HG03442 (cell line): Measurements from ENCODE around the gene TCF7L1.
"Not testable (repeated sequence)": the region's sequence is repeated elsewhere in the genome, so short reads cannot be mapped to it uniquely, and the experiment has no call there.

Experiments
- ATAC-seq: cut with Tn5 transposase; IDR thresholded peaks from one replicate; pipeline ENCODE4 v1.9.1; 2021; ENCODE audit warnings: mild to moderate bottlenecking, moderate library complexity; ENCODE audit not compliant: unreplicated experiment

TCF7L1 gene

DNA sequence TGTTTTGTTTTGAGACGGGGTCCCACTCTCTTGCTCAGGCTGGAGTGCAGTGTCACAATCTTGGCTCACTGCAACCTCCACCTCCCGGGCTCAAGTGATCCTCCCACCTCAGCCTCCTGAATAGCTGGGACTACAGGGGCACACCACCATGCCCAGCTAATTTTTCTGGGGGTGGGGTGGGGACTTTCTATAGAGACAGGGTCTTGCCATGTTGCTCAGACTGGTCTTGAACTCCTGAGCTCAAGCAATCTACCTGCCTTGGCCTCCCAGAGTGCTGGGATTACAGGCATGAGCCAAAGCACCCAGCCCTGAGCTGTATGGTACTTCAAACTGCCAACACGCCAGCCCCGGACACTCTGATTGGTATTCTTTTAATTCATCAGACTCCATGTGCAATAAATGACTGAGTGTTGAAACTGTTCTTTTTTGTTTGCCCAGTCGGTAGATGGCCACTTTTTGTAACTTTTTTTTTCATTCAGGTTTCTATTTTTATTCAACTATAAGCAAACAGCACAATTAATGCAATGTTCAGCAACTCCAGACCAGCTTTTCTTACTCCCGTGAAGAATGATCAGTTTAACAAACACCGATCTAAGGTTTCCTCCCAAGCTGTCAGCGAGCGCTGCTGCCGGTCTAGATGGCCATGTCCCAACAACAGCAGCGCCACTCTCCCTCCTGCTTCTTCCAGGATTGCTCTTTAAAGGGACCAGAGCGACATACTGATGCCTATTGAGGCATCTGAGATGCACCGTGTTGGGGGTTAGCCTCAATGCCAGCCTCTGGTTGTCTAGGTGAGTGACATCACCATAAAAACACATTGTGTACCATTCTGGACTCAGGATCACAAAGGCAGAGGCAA, 207.1 kb downstream of the TCF7L1 start:
- no peak for ATAC-seq

DNA sequence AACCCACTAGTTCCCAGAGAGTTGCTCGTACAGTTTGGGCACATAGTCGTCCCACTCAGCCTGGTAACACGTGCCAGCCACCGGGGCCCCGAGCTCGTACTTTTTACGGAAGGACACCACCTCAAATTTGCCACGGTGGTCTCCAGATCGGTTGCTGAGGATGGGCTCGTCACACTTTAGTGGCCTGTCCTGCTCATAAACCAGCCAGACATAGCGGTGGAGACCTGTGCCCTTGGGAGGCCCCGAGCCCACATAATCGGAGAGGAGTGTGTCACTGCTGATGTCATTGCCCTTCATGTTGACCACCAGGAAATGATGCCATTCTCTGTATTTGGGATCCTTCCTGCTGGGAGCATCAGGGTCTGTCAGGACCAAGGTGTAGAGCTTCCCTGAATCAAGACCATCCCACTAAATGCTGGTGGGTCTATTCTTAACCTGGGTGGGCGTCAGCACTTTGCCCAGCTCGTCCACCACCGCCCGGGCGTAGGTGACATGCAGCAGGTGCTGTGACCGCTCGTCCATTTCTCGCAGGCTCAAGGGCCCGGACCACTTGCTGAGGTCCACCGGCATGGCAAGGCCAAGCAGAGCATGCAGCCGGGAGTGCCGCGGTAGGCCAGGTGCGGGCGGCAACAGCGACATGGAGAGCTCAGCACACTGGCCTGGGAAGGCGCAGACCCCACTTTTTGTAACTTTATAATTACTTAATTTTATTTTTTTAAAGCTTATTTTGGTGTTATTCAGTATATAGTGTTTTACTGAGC, 208.3 kb downstream of the TCF7L1 start:
- ATAC-seq: no peak

GRCh38 chr2:85342156-85342555, 209.0 kb downstream of the TCF7L1 start:
- no peak for ATAC-seq

- ATAC-seq: not testable (repeated sequence)
These were observed 210.2 kb downstream of the TCF7L1 start for GRCh38 chr2:85343207-85343895.

DNA sequence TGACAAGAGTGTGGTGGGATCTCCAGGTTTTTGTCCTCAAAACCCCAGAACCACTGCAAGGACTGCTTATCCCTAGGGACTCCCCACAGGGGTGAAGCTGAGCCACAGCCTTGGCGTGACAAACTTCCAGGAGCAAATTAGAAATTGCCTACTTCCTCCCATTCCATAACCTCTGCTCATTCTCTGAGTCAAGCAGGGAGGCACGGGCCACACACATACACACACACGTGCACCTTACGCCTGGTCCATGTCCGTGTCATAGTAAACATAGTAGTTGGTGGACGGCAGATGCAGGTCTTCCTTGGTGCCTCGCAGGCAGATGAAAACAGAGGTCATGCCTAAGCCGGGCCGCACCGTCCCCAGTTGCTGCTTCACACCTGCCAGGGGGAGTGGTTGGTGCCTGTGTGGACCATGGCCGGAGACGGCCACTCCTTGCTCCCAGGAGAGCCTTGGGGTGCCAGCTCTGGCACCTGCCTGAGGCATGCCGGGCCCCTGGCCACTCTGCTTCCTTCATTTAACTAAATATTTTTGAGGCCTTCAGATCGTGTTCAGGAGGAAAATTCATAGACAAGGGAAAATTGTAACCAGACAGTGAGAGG, 211.3 kb downstream of the TCF7L1 start:
- ATAC-seq: no peak

DNA sequence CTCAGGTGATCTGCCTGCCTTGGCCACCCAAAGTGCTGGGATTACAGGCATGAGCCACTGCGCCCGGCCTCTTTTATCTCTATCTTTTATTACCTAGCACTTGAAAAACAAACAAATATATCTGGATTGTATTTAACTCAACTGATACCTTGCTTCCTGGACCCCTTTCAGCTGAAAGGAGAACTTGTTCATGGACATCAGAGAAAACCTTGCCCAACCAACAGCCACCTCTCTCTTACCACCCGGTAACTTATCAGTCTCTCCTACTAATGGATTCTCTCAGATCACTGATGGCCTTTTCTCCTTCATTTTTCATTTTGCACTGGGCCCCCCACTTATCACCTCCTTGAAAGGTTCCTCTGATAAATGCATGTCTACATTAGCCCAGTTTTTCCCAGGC, 214.4 kb downstream of the TCF7L1 start:
- ATAC-seq: no peak

- ATAC-seq: peak; percentile 0
These were observed 220.7 kb downstream of the TCF7L1 start for GRCh38 chr2:85353876-85354285.

- ATAC-seq: peak; percentile 97
These were observed 221.3 kb downstream of the TCF7L1 start, which contains the start of the genes ELMOD3 and RETSAT for GRCh38 chr2:85354286-85355072. TSS of gene ELMOD3 (plus strand) at chr2:85354769. CDS start at chr2:85357199, 2,430 bp downstream. TSS of gene RETSAT (minus strand) at chr2:85354528. CDS start at chr2:85354507, 21 bp downstream.

DNA sequence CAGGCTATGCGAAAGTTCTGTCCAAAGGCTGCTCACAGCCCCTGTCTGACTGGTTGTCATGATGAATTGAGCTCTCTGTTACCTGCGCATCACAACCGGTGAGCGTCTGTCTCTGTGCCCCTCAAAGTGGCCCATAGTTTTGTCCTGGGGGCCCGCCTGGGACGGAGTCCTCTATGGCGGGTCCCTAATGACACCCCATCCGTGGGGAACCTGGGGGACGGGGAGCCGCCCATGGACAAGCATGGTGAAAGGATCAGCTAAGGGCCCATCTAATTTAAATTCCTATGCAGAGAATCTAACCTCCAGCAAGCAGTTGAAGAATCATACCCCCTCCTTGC, 221.8 kb downstream of the TCF7L1 start:
- ATAC-seq: peak; percentile 3

- no peak for ATAC-seq
These were observed 222.3 kb downstream of the TCF7L1 start for GRCh38 chr2:85355521-85355920.

- ATAC-seq: no peak
These were observed 223.0 kb downstream of the TCF7L1 start for GRCh38 chr2:85356186-85356585.

DNA sequence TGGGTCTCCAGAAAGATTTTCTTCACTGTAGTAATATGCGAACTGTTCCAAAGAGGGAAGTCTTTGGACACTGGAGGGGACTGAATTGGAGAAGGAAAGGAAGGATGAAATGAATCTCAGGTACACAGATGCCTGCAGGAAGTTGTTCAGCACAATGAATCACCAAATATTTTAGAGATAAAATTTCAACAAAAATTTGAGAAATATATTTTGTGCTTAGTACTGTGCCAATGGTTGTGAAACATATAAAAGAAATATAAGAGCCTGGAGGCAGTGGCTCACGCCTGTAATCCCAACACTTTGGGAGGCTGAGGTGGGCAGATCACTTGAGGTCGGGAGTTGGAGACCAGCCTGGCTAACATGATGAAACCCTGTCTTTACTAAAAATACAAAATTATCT, 224.5 kb downstream of the TCF7L1 start:
- no peak for ATAC-seq
